OCI-LY7 (cell line): ENCODE results near the gene DPYSL5. TPM values are rescaled to one million over a fixed set of nuclear protein-coding genes. Genes with fewer than 3 reads are reported as not detected.

ENCODE experiments used
- BruUV-seq: library from RNA; stranded (reverse); fragments of 400-500 nt; replicated peaks from 2 replicates; lab custom pipeline; 2021; lab: Mats Ljungman, UMichigan
- CTCF ChIA-PET: fragments of 300-600 bp; sonication (Branson Sonifier 250); formaldehyde crosslinking; loops from one replicate; lab custom pipeline; 2022; ENCODE audit warnings: antibody characterized with exemption; ENCODE audit not compliant: unreplicated experiment; lab: Charles Lee
- POLR2A ChIA-PET: fragments of 300-600 bp; sonication (Branson Sonifier 250); formaldehyde crosslinking; loops from one replicate; lab custom pipeline; 2022; ENCODE audit warnings: antibody characterized with exemption; lab: Charles Lee
- DNase-seq: peaks from one replicate; pipeline ENCODE4 v3.0.0-alpha.2; 2015; ENCODE audit warnings: low spot score
- H2AFZ ChIP-seq: fragments of 200-600 bp; sonication (generic), shearing (Covaris generic); 2 replicates; pipeline ENCODE4 v1.6.1; 2014; ENCODE audit warnings: mild to moderate bottlenecking, antibody characterized with exemption, low read length, moderate library complexity
- H3K27ac ChIP-seq: fragments of 200-600 bp; sonication (generic); 2 replicates; pipeline ENCODE4 v1.5.1; 2014; ENCODE audit warnings: mixed run types, low read depth, mild to moderate bottlenecking, moderate library complexity, low read length, inconsistent platforms; ENCODE audit not compliant: poor library complexity, severe bottlenecking
- H3K36me3 ChIP-seq: fragments of 200-600 bp; sonication (generic); 2 replicates; pipeline ENCODE4 v1.6.1; 2014; ENCODE audit warnings: mild to moderate bottlenecking, antibody characterized with exemption, low read length, moderate library complexity, mixed read lengths; ENCODE audit not compliant: insufficient read depth
- H3K4me1 ChIP-seq: fragments of 200-600 bp; sonication (generic); 2 replicates; pipeline ENCODE4 v1.5.1; 2014; ENCODE audit warnings: mild to moderate bottlenecking, low read length; ENCODE audit not compliant: insufficient read depth, poor library complexity, severe bottlenecking
- H3K4me2 ChIP-seq: fragments of 200-600 bp; sonication (generic); 2 replicates; pipeline ENCODE4 v1.6.1; 2014; ENCODE audit warnings: mild to moderate bottlenecking, low read length
- H3K4me3 ChIP-seq: fragments of 200-600 bp; sonication (generic); 2 replicates; pipeline ENCODE4 v1.5.1; 2014; ENCODE audit warnings: mild to moderate bottlenecking, low read depth, low read length; ENCODE audit not compliant: poor library complexity, severe bottlenecking
- H3K79me2 ChIP-seq: fragments of 200-600 bp; sonication (generic); 2 replicates; pipeline ENCODE4 v1.6.1; 2016; ENCODE audit warnings: low read depth, mild to moderate bottlenecking, low read length, moderate library complexity, mixed read lengths; ENCODE audit not compliant: insufficient read depth
- H3K9me2 ChIP-seq: fragments of 200-600 bp; sonication (generic); 2 replicates; pipeline ENCODE4 v1.6.1; 2016; ENCODE audit warnings: mild to moderate bottlenecking, low read length, mixed read lengths; ENCODE audit not compliant: insufficient read depth
- H3K9me3 ChIP-seq: fragments of 200-600 bp; sonication (generic); 2 replicates; pipeline ENCODE4 v1.6.1; 2014; ENCODE audit warnings: mild to moderate bottlenecking, mixed run types, low read length, mixed read lengths
- H4K20me1 ChIP-seq: fragments of 200-600 bp; sonication (generic); 2 replicates; pipeline ENCODE4 v1.6.1; 2014; ENCODE audit warnings: mild to moderate bottlenecking, antibody characterized with exemption, low read length, moderate library complexity, mixed read lengths; ENCODE audit not compliant: insufficient read depth
- CTCF ChIP-seq: fragments of 200-600 bp; sonication (generic); conservative IDR thresholded peaks from 2 replicates; pipeline ENCODE4 v1.5.1; 2014; ENCODE audit warnings: mild to moderate bottlenecking, antibody characterized with exemption, low read length, moderate library complexity, mixed read lengths
- EZH2phosphoT487 ChIP-seq: fragments of 200-600 bp; sonication (generic); IDR thresholded peaks from 2 replicates; pipeline ENCODE4 v1.6.1; 2018; ENCODE audit warnings: low read depth, borderline replicate concordance, mild to moderate bottlenecking, mixed run types, antibody characterized with exemption, low read length, moderate library complexity, mixed read lengths
- intact Hi-C: fragments of 100-400 bp; cut with micrococcal nuclease; formaldehyde crosslinking; loops from one replicate; pipeline ENCODE4 v1.10.0; 2022; ENCODE audit not compliant: unreplicated experiment
- total RNA-seq, 2 experiments: library from RNA; depleted of rRNA in 1 of 2; stranded (reverse); fragments of >200 nt in 1 of 2; shearing (Covaris generic) in 1 of 2; gene quantifications; 2 replicates each; pipeline ENCODE4 v1.2.3, GENCODE V29; 2014 to 2022

The DPYSL5 gene
- total RNA-seq, 2 experiments from 2014 or later, result not detected

- no peak for TF ChIP-seq EZH2phosphoT487
- TF ChIP-seq CTCF, result no peak
- H2AFZ ChIP-seq, result no peak overlapping the region
- no peaks in the 10 kb centered on the region for H3K36me3 ChIP-seq
- H3K9me2 ChIP-seq, result no peaks in the 10 kb centered on the region
- POLR2A ChIA-PET, result interaction anchor here (0.6 kb wide), 1 partner anchor 488 kb away, joined by 3 read pairs; no protein-coding TSS in a partner anchor
- H3K4me1 ChIP-seq, result no peaks in the 10 kb centered on the region
- intact Hi-C loops, result no loop called here
- H3K9me3 ChIP-seq, result no peaks in the 10 kb centered on the region
- no peak for DNase-seq
- no peak overlapping the region for H3K4me3 ChIP-seq
- CTCF ChIA-PET, result no interaction called here
- H3K79me2 ChIP-seq, result no peaks in the 10 kb centered on the region
- H3K27ac ChIP-seq, result no peak overlapping the region
- H4K20me1 ChIP-seq, result no peaks in the 10 kb centered on the region
- no TSS peak for BruUV-seq
- H3K4me2 ChIP-seq, result no peak overlapping the region
Measured at GRCh38 chr2:26975102-26975501, 127.2 kb downstream of the DPYSL5 start.

- H3K9me2 ChIP-seq, result no peaks in the 10 kb centered on the region
- ChIA-PET CTCF (no interaction called here), POLR2A (interaction anchor here (0.6 kb wide), 1 partner anchor 1053 kb away, joined by 5 read pairs; no protein-coding TSS in a partner anchor)
- no peak for DNase-seq
- no peaks in the 10 kb centered on the region for H3K79me2 ChIP-seq
- H4K20me1 ChIP-seq, result no peaks in the 10 kb centered on the region
- no peaks in the 10 kb centered on the region for H3K9me3 ChIP-seq
- intact Hi-C loops, result no loop called here
- TF ChIP-seq EZH2phosphoT487, result no peak
- no peak for TF ChIP-seq CTCF
- H3K36me3 ChIP-seq, result no peaks in the 10 kb centered on the region
- BruUV-seq, result no TSS peak
- H3K27ac ChIP-seq, result no peak overlapping the region
- H3K4me1 ChIP-seq, result no peaks in the 10 kb centered on the region
- H2AFZ ChIP-seq, result no peak overlapping the region
- no peak overlapping the region for H3K4me3 ChIP-seq
- H3K4me2 ChIP-seq, result no peak overlapping the region
Measured at GRCh38 chr2:26975656-26976055, 127.7 kb downstream of the DPYSL5 start.

DNA sequence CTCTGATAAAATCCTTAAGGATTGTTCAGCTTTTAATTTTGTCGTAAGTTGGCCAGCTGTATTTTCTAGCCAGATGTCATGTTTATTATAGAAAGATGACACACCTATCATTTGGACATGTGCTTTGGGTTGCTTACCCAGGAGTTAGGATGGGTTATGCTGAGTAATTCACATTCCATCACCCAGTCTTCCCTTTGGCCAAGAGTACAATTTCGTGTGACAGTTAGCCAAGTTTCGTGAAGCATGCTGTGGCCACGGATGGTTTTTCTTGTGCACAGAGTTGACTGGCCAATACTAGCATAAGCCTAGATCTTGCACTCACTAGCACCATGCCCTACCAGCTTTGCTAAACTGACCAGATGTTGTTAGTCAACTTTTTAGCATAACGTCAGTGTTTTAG, 128.3 kb downstream of the DPYSL5 start:
- no peak for DNase-seq
- no TSS peak for BruUV-seq
- H4K20me1 ChIP-seq, result no peaks in the 10 kb centered on the region
- ChIA-PET CTCF (no interaction called here), POLR2A (interaction anchor here (1.0 kb wide), 1 partner anchor 14 kb away, joined by 3 read pairs; no protein-coding TSS in a partner anchor)
- no peak overlapping the region for H3K4me3 ChIP-seq
- no peak overlapping the region for H3K4me2 ChIP-seq
- H3K27ac ChIP-seq, result no peak overlapping the region
- no peaks in the 10 kb centered on the region for H3K36me3 ChIP-seq
- H3K4me1 ChIP-seq, result no peaks in the 10 kb centered on the region
- no peaks in the 10 kb centered on the region for H3K9me2 ChIP-seq
- H2AFZ ChIP-seq, result no peak overlapping the region
- no peaks in the 10 kb centered on the region for H3K9me3 ChIP-seq
- H3K79me2 ChIP-seq, result no peaks in the 10 kb centered on the region
- intact Hi-C loops, result no loop called here
- TF ChIP-seq EZH2phosphoT487 (no peak), CTCF (no peak)
